ENCODE results near the gene FEM1A.

DNA sequence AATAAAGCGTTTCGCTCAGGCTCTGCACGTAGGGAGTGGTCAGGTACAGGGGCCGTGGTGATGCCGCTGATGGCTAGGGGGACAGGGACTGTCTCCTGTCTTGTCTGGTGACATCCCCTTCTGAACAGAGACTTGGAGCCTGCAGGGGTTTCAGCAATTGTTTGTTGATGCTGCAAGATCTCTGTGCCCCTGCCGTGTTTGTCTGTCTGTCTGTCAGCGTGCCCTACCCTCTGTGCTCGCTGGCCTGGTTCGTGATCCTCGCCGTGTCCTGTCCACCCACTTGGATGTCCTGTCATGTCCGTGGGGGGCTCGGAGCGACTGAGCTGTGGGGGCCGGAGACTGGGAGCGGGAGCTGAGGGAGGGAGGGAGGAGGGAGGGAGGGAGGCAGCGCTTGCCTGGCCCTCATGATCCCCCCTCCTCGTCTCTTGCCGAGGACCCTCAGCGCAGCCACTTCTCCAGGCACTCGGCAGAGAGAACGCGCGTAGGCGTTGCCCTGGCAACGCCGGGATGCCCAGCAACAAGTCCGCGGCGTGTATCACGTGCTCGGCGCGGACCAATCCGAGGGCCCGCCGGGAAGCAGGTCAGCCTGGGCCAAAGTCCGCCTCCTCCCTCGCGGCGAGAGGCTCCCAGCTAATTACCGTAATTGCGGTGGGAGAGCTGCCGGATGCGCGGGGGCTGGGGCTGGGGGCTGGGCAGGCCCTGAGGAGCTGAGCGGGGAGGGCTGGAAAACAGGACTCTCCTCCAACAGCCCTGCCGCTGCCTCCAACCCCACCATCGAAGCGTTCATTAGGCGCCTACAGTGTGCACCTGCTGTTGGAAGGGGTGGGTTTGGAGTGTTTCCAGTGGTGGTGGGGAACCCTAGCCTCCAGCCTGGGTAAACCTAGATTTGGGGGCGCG lies 31.9 kb upstream of the FEM1A start:
- no peak for TF ChIP-seq POLR2A (IDR thresholded peaks at IDR 0.05)
- TF ChIP-seq, protein P1, sequence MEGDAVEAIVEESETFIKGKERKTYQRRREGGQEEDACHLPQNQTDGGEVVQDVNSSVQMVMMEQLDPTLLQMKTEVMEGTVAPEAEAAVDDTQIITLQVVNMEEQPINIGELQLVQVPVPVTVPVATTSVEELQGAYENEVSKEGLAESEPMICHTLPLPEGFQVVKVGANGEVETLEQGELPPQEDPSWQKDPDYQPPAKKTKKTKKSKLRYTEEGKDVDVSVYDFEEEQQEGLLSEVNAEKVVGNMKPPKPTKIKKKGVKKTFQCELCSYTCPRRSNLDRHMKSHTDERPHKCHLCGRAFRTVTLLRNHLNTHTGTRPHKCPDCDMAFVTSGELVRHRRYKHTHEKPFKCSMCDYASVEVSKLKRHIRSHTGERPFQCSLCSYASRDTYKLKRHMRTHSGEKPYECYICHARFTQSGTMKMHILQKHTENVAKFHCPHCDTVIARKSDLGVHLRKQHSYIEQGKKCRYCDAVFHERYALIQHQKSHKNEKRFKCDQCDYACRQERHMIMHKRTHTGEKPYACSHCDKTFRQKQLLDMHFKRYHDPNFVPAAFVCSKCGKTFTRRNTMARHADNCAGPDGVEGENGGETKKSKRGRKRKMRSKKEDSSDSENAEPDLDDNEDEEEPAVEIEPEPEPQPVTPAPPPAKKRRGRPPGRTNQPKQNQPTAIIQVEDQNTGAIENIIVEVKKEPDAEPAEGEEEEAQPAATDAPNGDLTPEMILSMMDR (IDR thresholded peaks at IDR 0.05): no peak

All from gastroesophageal sphincter (tissue), 3 donors.